ENCODE data around the gene BLACAT1.

DNA sequence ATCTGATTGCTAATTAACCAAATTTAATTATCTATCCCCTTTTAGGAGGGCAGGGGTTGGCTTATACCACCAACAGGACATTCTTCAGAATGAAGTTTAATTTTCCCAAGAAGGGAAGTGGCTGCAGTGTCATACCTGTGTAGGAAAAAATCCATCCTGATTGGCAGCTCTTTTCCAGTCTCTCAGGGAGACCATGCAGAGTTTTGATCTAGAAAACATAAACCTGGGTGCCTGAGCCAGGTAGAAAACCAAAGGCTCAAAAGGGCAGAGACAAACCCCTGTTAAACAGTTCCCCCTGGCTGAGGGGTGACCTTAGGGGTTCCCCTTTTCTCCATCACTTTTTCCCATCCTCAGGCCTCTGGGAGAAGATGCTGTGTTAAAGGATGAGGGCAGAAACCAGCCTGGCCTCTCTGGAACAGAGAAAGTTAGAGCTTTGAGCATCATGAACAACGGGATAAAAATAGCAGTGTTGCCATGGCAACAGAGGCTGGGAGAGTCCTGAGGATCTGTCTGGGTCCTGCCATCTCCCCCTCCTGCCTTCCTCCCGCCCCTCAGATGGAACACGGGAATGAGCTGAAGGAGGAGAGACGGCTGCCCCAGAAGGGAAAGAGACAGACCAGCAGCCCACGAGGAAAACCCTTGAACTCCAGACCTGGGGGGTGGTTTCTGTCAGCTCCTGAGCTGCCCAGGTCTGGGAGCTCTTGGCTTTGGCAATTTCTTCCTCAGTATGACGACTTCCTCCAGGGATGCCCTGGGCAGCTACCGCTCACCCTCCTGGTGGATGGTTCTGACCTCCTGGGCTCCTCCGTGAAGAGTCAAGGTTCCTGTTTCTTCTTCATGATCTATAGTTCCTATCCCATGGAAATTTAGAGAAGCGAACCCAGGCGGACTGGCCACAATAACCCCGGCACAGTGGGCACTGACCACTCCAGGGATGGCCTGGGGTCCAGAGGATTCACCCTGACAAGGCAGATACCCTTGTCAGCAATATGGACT is 20.0 kb downstream of the BLACAT1 start:
- TF ChIP-seq EZH2 (IDR thresholded peaks at IDR 0.05; ENCODE audit: borderline replicate concordance, low read depth, low read length, severe bottlenecking) (no peak), CTCF (IDR thresholded peaks at IDR 0.05; ENCODE audit: borderline replicate concordance, extremely low read depth, low read length, poor library complexity, severe bottlenecking) (no peak)
